Measurements from ENCODE around the gene BHLHE23.

The BHLHE23 gene

DNA sequence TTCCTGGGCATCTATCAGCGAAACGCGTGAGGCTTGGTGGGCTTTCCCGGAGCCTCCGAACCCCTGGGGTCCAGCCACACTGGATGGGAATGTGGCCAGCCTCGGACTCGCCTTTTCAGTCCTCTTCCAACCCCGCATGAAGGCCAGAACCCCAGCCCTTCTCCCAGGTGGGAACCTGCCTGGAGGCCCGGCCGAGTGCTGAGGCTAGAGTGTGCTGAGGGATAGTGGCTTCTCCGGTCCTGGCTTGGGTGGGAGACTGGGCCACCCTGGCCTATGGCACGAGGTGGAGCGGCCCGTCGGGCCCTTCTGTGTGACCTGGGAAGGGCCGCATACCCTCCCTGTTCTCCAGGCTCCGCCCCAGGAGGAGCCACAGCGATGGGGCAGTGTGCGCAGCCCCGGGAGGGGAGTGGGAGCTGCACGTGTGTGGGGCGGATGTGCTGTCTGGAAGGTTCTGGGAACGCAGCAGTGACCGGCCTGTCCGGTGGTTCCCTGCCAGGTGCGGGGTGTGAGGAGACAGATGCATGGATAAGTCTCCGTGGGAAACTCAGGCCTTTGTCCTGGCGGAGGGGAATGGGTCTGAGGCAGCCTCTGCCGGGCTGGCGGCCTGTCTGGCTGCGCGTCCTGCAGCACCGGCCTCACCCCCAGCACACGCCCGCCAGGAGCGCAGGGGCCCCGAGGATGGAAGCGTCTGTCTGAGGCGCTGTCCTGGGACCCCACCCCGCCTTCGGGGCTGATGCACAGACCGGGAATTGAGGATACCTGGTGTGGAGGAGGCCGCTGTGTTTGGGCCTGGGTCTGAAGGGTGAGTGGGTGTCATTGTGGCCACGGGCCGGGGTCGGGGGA lies 1.1 kb upstream of the BHLHE23 start:
- DNase-seq, result no peak

- DNase-seq, result no peak
Observed at GRCh38 chr20:63007360-63007645, 539 bp upstream of the BHLHE23 start.

DNA sequence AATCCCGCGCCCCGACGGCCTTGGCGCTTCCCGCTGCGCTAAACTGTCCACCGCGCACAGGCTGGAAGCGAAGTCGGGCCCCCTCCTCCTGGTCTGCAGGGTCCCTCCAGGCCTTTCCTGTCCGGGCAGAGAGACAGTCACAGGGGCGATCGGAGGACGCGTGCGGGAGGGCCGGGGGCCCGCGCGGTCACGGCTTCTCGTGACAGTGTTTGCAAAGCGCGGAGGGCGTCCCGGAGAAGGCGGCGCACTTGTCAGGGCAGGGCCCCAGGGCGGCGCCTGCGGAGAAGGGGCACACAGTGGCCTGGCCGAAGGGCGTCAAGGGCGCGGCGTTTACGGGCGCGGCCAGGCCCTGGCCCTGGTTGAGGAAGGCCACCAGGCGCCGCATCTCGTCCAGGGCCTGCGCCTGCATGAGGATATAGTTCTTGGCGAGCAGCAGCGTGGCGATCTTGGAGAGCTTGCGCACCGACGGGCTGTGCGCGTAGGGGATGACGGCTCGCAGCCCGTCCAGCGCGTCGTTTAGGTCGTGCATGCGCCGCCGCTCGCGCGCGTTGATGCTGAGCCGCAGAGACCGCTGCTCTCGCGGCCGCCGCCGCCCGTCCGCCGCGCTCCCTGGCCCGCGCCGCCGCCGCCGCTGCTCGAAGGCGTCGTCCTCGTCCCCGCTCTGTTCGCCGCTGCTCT lies 763 bp downstream of the BHLHE23 start:
- DNase-seq, result no peak

GRCh38 chr20:63005365-63005861 lies 1.4 kb downstream of the BHLHE23 start:
- DNase-seq, result no peak

DNA sequence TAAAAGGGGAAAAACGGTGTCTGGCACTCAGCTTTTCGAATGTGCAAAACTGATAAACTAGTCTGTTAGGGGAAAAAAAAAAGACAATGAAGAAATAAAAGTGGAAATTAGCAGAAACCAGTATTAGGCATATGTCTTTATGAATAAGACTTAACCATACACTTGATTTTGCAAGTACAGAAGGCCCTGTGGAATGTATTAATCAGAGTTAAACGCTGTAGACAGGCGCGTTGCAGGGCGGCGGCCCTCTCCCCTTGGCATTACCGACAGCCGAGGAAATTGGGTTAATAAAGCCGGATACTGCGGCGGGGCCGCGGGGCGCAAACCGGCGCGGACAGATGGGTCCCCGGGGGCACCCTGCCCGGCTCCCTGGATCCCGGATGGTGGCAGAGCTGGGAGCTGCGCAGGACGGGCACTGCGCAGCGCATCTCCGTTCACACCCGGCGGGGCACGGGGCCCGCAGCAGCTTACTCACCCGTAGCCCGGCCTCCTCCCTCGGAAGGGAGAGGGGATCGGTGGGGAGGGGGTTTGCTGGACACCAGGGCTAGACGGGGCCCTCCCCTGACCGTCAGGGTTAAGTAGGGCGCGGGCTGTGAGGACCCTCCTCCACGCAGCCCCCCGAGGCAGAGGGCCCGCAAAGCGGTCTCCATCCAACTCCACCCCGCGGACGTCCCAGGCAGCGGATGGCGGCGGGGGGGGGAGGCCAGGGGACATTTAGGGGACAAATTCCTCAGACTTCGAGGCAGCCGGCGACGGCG lies 2.0 kb downstream of the BHLHE23 start:
- DNase-seq, result no peak

DNA sequence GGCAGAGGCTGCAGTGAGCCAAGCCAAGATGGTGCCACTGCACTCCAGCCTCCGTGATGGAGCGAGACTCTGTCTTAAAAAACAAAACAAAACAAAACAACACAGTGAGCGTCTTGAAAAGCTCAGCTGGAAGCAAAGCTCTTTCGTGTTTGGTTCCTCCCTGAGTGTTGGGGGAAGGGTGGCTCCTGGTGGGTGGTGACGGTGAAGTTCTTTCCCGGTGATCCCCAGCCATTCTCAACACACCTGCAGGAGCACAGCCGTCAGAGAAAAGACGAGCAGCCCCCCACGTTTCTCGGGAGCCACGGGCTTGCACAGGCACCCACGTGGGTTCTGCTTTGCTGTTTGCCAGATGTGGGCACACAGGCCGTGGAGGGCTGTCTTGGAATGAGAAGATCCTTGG lies 3.2 kb downstream of the BHLHE23 start:
- no peak for DNase-seq

- DNase-seq, result no peak
Observed at GRCh38 chr20:63002511-63002910, 4.3 kb downstream of the BHLHE23 start.

- no peak for DNase-seq
Observed at GRCh38 chr20:63000958-63001357, 5.8 kb downstream of the BHLHE23 start.

- DNase-seq, result no peak
Observed at GRCh38 chr20:63000036-63000435, 6.7 kb downstream of the BHLHE23 start.

DNA sequence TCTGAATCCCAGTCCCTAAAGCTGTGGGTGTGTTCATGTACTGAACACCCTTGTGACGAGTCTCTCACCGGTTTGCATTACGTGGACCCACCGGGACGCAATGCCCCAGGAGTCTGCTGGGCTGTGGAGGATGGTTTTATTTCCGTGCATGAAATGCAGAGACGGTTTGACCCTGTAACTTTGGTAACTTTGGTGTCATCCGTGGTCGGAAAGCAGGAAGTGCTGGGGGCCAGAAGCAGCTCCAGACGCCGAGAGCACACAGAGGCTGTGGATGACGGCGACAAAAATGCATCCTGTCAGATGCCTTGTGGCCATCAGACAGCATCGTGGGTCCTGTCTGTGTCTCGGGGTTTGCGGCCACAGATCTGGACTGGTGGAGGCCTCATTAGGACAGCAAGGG lies 7.2 kb downstream of the BHLHE23 start:
- DNase-seq, result no peak

- no peak for DNase-seq
Observed at GRCh38 chr20:62998449-62998848, 8.3 kb downstream of the BHLHE23 start.

- no peak for DNase-seq
Observed at GRCh38 chr20:62997417-62998035, 9.2 kb downstream of the BHLHE23 start.

GRCh38 chr20:62996596-62996982 lies 10.2 kb downstream of the BHLHE23 start:
- DNase-seq, result no peak

DNA sequence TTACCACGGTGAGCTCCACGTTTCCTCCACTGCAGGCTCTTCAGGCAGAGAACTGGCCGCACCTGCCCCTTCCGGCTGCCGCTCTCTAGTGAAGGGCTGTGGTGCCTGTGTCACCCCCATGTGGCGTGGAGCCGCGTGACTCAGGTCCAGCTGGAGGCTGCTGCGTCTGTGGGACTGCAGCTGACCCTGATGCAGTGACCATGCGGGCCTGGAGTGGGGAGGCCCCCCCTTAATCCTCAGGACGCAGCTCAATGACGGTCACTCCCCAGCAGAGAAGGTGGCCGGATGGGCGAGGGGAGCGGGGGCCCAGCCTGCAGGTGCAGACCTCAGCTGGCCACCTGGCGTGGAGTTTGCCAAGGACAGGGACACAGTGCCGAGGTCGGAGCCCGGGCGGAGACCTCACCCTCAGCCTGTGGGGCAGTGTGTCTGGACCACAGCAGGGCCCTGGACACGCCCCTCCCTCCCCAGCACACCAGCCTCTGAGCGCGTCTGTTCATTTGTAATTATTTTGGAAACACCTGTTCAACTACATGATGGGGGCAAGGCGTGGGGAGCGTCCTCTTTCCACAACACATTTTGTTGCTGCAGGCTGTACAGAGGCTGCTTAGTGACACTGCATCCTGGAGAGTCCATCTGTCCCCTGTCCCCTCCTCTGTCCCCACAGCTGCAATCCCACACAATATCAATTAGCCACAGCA lies 10.7 kb downstream of the BHLHE23 start:
- DNase-seq, result no peak

- no peak for DNase-seq
Observed at GRCh38 chr20:62995481-62995880, 11.3 kb downstream of the BHLHE23 start.

GRCh38 chr20:62994869-62995281 lies 11.9 kb downstream of the BHLHE23 start:
- DNase-seq, result no peak

DNA sequence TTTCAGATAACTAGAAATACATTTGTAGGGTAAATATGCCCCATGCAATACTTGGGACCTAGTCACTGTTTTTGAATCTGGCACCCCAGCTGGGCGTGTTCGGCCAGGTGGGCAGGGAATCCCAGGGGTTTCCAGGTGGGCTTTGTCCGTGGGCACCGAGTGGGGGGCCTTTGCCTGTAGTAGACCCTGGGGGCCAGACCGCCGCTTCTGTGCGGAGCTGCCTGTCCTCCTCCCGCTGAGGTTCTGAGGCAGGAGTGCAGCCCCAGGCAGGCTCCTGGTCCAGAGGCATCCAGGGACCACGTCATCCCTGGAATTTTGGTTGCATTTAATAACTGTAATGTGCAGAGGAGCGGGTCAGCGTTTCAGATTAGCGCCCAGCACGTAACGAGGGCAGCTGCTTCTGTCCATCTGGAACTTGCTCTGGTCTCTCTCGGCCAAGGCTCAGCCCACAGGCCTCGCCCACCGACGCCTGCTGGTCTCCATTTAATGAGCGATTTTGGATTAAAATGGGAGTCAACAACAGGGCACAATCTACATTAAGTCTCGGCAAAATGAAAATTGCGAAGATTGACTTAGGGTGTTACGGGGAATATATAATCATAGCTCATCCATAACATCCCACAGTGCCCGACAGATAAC lies 12.8 kb downstream of the BHLHE23 start:
- no peak for DNase-seq

- DNase-seq, result no peak
Observed at GRCh38 chr20:62991863-62992262, 14.9 kb downstream of the BHLHE23 start.

DNA sequence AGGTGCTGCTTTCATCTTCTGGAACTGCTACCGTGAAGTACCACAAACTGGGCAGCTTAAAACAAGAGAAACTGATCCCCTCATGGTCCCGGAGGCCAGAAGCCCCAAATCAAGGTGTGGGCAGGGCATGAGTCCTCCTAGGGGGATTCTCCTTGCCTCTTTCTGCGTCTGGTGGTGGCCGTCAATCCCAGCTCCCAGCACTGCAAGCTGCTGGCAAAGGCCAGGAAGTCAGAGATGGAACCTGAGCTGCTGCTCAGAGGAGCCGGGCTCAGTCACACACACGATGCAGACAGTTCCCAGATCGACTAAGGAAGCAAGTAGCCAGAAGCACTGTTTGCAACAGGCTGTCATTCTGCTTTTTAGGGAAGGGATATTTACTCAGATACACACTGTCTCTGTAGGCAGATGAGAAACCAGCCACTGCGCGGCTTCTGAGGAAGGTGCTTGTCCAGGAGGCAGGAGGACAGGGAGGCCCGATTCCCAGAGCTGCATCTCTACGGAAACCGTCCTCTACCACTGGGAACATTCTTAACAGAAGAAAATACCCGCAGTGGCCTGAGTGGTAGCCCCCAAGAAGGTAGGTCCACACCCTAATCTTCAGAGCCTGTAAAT lies 15.5 kb downstream of the BHLHE23 start:
- DNase-seq, result no peak

GRCh38 chr20:62990306-62990825 lies 16.4 kb downstream of the BHLHE23 start:
- DNase-seq, result no peak

GRCh38 chr20:62989201-62989601 lies 17.6 kb downstream of the BHLHE23 start:
- DNase-seq, result no peak

All from GOT3 (cell line).